Right lobe of liver (tissue), 6 donors: ENCODE data around the gene BCL11B. TPM values are rescaled to one million over a fixed set of nuclear protein-coding genes. Genes with fewer than 3 reads are reported as not detected.

Experiments
- ATAC-seq, 4 donors: fragments of 200-7000 bp; cut with Tn5 transposase; one replicate each; pipeline ENCODE4 v1.9.1; 2020; ENCODE audit warnings: mild to moderate bottlenecking in 4 of 4, moderate library complexity in 4 of 4
- DNase-seq, 3 donors: peaks; one replicate each; pipeline ENCODE4 v3.0.0-alpha.2; 2020
- H3K27ac ChIP-seq, 3 donors: fragments of 200-600 bp; one replicate each; pipeline ENCODE4 v1.8.0; 2022
- H3K27me3 ChIP-seq, 2 donors: fragments of 200-600 bp; one replicate each; pipeline ENCODE4 v1.8.0; 2022
- H3K36me3 ChIP-seq, 4 donors: fragments of 200-600 bp; sonication (generic) in 1 of 4; one replicate each; pipeline versions ENCODE4 v1.5.1 to v1.8.0; 2017 to 2022; ENCODE audit warnings: control low read depth in 1 of 4
- H3K4me1 ChIP-seq, 4 donors: fragments of 200-600 bp; sonication (generic) in 1 of 4; one replicate each; pipeline versions ENCODE4 v1.5.1 to v1.8.0; 2017 to 2022; ENCODE audit warnings: control low read depth in 1 of 4
- H3K4me3 ChIP-seq, 3 donors: fragments of 200-600 bp; one replicate each; pipeline ENCODE4 v1.8.0; 2022
- H3K9me3 ChIP-seq, 4 donors: fragments of 200-600 bp; sonication (generic) in 1 of 4; one replicate each; pipeline versions ENCODE4 v1.5.1 to v1.8.0; 2017 to 2022; ENCODE audit warnings: control low read depth in 1 of 4
- POLR2A ChIP-seq: fragments of 450-650 bp; IDR thresholded peaks from one replicate; pipeline ENCODE4 v1.6.1; 2017; ENCODE audit warnings: antibody characterized with exemption, mild to moderate bottlenecking
- whole genome bisulfite sequencing: methylation state at CpG from one replicate; pipeline ENCODE4 v1.1.6; 2018; ENCODE audit warnings: low coverage, low lambda C conversion rate; ENCODE audit not compliant: insufficient coverage; ENCODE audit errors: missing lambda C conversion rate; 5-methylcytosine and 5-hydroxymethylcytosine counted together
- intact Hi-C, 2 donors: fragments of 100-400 bp; cut with DNase I; formaldehyde crosslinking; loops; one replicate each; pipeline versions ENCODE4 v1.11.2 to v1.14.1; 2022
- total RNA-seq, 6 experiments: library from RNA; depleted of rRNA in 2 of 6; stranded (reverse); fragments of >200 nt in 2 of 6; fragmentation: NEBNext Ultra II Directional in 3 of 6; extraction: Animal tissue kit (Norgen Biotek cat#: 25700) in 3 of 6; gene quantifications; one replicate each; pipeline versions ENCODE4 v1.1.0 to v1.2.4, GENCODE V29; 2016 to 2023
- TF ChIP-seq, protein P1 (sequence below), 4 donors: fragments of 200-600 bp in 3 of 4; fragments of 450-650 bp in 1 of 4; IDR thresholded peaks; one replicate each; pipeline versions ENCODE4 v1.5.1 to v1.8.0; 2016 to 2022; ENCODE audit warnings: antibody characterized with exemption in 4 of 4, mild to moderate bottlenecking in 2 of 4
- donor health status: DM: no; HTN: yes; CAD: no.
- donor health status: DM: no; HTN: no; CAD: no.
- donor health status: DM: no; HTN: no; CAD: no.
- donor health status: DM: no; HTN: yes; CAD: no.
- donor health status: DM: no; HTN: yes; CAD: no.

BCL11B gene
- total RNA-seq, 6 experiments from 2014 or later = 0.04 to 0.61 (median 0.24) TPM

DNA sequence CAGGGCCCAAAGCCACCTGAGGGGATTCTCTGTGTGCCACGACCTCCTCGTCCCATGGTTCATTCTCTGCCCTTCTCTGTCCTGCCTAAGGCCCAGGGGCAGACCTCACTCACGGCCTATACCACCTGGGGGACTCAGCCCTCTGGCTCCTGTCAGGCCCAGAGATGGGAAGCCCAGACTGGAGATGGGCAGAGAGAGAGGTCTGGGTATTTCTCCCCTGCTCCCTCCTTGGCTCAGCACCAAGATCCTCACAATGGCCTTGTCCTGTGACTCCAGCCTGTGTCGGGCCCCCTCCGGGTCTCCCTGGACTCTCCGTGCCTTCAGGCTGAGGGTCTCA, 46.9 kb upstream of the BCL11B start:
- 53% methylated on average over 2 of the region's 6 CpGs for WGBS
- no peak for ATAC-seq

DNA sequence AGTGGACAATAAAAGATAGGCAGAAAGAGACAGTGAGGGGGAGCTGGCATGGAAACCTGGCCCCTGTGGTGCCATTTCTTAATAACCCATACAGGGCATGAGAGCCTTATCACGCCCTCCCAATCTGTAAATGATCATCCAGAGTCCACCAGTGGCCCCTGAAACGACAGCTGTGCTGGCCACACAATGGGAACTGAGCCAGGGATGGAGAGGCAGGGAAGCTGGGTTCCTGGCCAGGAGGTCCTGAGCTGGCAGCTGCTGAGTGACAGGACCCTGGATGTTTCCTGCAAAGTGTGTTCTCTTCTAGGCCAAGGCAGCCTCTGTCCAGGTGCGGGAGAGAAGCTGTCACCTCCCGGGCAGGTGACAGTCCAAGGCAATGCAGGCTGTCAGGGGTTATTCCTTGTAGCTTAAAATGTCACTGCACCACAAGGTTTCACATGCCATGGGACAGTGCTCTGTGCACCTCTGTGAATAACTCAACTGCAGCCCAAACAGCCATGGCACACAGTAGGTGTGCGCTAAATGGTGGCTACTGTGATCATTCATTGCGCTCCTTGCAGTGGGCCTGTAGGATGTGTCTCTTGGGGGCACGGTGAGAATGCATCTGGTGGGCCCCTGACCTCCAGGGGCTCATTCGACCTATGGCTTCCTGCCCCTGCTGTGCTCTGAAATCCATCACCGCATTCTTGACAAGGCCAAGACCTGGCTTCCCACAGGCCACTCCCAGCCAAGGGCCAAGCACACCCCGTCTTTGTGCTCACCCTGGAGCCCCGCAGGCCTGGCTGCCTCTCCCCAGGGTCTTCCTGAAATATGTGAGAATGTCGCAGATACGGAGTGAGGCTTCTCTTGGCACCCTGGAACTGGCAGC, 46.3 kb upstream of the BCL11B start:
- Histone ChIP-seq H3K36me3 (no peaks in the 10 kb centered on the region), H3K4me1 (peaks cover 0 to 34% (median 11%) of the 10 kb centered on the region in 4 donors), H3K27me3 (no peaks in the 10 kb centered on the region), H3K9me3 (no peaks in the 10 kb centered on the region), H3K4me3 (no peak overlapping the region), H3K27ac (no peak overlapping the region)
- intact Hi-C loops = no loop called here
- WGBS = 46% methylated on average over 3 of the region's 13 CpGs
- DNase-seq (peak in 1 of 3 donors; percentile 37), ATAC-seq (peak in 3 of 4 donors; percentile 16 to 49 (median 21))
- TF ChIP-seq, protein P1, sequence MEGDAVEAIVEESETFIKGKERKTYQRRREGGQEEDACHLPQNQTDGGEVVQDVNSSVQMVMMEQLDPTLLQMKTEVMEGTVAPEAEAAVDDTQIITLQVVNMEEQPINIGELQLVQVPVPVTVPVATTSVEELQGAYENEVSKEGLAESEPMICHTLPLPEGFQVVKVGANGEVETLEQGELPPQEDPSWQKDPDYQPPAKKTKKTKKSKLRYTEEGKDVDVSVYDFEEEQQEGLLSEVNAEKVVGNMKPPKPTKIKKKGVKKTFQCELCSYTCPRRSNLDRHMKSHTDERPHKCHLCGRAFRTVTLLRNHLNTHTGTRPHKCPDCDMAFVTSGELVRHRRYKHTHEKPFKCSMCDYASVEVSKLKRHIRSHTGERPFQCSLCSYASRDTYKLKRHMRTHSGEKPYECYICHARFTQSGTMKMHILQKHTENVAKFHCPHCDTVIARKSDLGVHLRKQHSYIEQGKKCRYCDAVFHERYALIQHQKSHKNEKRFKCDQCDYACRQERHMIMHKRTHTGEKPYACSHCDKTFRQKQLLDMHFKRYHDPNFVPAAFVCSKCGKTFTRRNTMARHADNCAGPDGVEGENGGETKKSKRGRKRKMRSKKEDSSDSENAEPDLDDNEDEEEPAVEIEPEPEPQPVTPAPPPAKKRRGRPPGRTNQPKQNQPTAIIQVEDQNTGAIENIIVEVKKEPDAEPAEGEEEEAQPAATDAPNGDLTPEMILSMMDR (IDR thresholded peaks at IDR 0.05) = no peak
- no peak for TF ChIP-seq POLR2A

More for the DNA sequence above, 46.9 kb upstream of the BCL11B start:
- H3K36me3 ChIP-seq = no peaks in the 10 kb centered on the region
- intact Hi-C loops = no loop called here
- no peaks in the 10 kb centered on the region for H3K27me3 ChIP-seq
- no peak for DNase-seq
- peaks cover 0 to 34% (median 11%) of the 10 kb centered on the region in 4 donors for H3K4me1 ChIP-seq
- no peak overlapping the region for H3K27ac ChIP-seq
- TF ChIP-seq, protein P1 (IDR thresholded peaks at IDR 0.05) = no peak
- no peak for TF ChIP-seq POLR2A
- no peaks in the 10 kb centered on the region for H3K9me3 ChIP-seq
- H3K4me3 ChIP-seq = no peak overlapping the region

DNA sequence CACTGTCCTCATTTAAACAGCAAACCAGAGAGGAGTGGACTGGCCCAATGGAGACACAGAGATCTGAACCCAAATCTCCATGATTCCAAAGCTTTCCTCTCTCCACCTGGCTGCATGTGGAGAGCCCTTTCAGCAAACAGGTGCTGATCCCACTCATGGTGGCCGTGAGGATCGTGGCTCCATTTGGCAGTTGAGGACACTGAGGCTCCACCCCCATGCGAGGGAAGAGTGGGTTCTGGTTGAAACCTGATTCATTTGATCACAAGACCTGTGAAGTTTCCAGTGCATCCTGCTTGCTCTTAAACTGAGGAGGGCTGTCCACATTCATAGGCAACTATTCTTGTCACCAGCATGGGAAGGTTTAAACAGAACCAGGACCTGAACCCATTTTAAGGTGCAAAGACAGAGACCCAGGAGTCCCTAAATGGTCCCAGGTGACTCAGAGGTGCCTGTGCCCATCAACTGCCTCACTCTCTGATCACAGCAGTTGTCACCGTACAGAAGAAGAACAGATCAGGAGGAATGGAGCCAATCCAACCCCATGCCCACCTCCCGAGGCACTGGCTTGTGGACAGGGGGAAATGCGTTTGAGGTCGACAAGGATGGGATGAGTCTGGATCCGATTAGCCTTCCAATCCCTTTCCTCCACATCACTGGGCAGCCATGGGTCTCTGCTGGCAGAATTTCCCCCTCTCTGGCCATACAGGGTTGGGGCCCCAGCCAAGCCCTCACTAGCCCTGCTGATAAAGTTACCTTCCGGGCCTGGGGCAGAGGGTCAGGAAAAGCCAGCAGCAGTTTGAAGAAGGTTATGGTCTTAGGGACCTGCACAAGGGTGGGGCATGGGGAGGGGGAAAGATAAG, 45.5 kb upstream of the BCL11B start:
- Histone ChIP-seq H3K27ac (peak overlapping the region in 1 of 3 donors; percentile 66), H3K27me3 (no peaks in the 10 kb centered on the region), H3K4me1 (peaks cover 0 to 34% (median 11%) of the 10 kb centered on the region in 4 donors), H3K9me3 (no peaks in the 10 kb centered on the region), H3K36me3 (no peaks in the 10 kb centered on the region), H3K4me3 (no peak overlapping the region)
- WGBS = 18% methylated on average over 1 of the region's 9 CpGs
- intact Hi-C loops = no loop called here
- DNase-seq = no peak
- ATAC-seq = peak in 2 of 4 donors; percentile 7 to 15
- TF ChIP-seq, protein P1 (IDR thresholded peaks at IDR 0.05) = no peak
- no peak for TF ChIP-seq POLR2A

DNA sequence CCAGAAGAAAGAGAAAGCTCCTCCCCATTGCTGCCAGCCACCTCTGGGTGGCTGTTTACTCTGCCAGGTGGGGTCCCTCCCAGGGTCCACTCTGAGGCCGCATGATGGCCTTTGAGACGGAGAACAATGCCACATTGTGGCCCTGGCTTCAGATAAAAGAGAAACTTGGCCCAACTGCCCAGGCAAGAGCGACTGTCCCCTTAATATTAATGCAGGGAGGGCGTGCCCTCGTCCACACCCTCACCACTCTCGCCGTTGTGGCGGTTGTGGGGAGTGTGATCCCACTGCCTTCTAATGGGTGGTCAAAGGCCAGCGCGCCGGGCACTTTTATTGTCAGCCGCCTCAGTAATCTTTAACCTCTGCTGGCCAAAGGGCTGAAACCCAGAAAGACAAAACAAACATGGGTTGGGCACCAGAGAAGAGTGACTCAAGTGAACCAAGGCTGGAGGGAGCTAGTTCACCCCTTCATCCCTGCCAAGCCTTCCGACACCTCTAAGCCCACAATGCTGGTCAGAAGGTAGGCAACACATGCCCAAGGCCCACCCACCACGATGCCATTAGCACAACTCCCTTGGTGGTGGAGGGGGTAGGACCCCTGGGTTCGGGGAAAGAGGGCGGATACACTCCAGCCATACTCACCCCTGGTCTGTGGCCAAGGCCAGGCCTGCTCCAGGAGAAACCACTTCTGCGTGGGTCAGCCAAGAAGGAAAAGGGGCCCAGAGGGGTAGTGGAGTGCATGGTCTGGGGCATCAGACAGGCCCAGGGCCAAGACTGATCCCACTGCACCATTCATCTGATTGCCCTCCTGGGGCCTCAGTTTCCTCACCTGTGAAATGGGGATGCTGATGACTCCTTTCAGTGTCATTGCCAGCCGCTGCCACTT, 44.5 kb upstream of the BCL11B start:
- Histone ChIP-seq H3K4me1 (peaks cover 0 to 34% (median 11%) of the 10 kb centered on the region in 4 donors), H3K4me3 (peak overlapping the region in 1 of 3 donors; percentile 27), H3K27me3 (no peaks in the 10 kb centered on the region), H3K9me3 (no peaks in the 10 kb centered on the region), H3K27ac (peak overlapping the region in 1 of 3 donors; percentile 66), H3K36me3 (no peaks in the 10 kb centered on the region)
- DNase-seq = peak; percentile 84 to 92 (median 86)
- intact Hi-C loops = no loop called here
- ATAC-seq = peak; percentile 87 to 93 (median 90)
- 16% methylated on average over 11 of the region's 18 CpGs for WGBS
- TF ChIP-seq, protein P1 (IDR thresholded peaks at IDR 0.05) = no peak
- TF ChIP-seq POLR2A = no peak
